Activated CD8-positive, alpha-beta memory T cell treated with anti-CD3 and anti-CD28 coated beads, Interleukin-2, amount 50 U/mL, for 24 hours (primary cell): Measurements from ENCODE around the gene STK39.
"Not testable (repeated sequence)": the region's sequence is repeated elsewhere in the genome, so short reads cannot be mapped to it uniquely, and the experiment has no call there.

ENCODE experiments used
- DNase-seq: peaks from one replicate; pipeline ENCODE4 v3.0.0-alpha.2; 2020; ENCODE audit errors: extremely low read depth

The STK39 gene

DNA sequence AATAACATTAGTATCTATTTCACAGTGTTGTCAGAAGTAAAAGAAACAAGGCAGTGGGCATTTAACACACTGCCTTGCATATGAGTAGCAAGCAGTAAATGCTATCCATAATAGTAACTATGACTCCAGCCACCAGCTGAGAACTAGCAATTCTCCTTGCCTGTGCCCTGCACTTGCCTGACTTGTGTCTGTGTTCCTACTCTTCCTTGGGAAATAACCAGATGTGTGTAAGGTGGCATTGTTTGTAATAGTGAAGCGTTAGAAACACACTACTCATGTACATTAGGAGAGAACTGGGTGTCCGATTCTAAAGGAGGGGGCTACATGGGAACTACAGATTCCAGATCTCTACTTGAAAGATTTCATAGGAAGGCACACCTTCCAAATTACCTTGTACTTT is 197.8 kb downstream of the STK39 start:
- no peak for DNase-seq

DNA sequence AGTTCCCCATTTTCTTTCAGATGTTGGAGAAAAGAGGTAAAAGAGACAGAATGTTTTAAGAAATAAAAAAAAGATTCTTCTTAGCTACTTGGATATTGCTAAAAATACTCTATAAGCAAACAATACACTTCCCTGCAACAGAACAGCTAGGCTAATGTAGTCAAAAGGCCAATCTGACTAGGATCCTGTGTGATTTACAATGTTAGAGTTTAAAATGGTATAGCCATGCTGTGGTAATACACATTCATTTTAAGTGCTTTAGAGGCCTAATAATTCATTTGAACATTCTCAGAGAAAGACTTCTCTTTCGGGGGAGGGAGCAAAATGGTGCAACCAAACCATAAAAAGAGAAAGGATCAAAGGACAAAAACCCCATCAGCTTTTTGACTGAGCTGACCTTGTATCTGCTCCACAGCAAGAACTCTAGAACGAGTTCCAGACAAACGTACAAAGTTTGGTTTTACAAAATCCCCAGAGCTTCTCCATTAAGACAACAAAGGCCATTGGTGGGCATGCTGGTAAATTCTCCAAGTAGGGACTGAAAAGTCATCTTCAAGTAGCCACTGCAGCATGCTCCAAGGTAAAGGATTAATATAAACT is 200.2 kb downstream of the STK39 start:
- DNase-seq: no peak

DNA sequence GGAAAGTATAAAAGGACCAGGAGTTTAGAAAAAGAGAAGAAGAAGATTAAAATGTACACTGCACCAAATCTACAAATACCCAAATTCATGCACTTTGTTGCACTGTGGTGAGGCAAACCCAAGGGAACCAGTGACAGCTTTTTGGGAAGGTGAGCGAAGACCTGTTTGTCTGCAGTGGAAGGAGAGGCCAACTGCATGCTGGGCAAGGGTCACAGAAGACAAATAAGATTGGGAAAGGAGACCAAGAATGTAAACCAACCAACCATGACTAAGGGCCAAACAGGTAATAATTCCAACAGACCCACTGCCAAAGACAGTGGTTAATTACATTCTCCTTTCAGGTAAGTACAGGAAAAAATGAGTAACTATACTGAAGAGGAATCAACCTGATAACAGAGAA is 202.8 kb downstream of the STK39 start:
- DNase-seq: no peak

DNA sequence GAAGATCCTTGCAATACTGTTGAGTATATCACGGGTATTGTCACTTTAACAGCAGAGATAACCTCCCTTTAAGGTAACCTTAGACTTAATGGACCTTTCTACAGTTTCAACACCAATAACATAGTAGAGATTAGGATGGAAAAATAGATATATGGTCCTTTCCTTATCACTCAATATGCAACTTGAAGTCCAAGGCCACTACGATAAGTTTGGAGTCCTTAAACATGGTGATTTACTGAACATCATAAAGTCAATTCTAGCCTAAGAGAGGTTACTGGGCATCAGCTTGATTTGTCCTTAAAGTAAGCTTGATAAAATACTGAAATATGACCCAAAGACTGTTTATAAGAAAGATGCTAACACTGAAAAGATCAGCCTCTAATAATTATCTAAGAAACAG is 203.2 kb downstream of the STK39 start:
- no peak for DNase-seq

DNA sequence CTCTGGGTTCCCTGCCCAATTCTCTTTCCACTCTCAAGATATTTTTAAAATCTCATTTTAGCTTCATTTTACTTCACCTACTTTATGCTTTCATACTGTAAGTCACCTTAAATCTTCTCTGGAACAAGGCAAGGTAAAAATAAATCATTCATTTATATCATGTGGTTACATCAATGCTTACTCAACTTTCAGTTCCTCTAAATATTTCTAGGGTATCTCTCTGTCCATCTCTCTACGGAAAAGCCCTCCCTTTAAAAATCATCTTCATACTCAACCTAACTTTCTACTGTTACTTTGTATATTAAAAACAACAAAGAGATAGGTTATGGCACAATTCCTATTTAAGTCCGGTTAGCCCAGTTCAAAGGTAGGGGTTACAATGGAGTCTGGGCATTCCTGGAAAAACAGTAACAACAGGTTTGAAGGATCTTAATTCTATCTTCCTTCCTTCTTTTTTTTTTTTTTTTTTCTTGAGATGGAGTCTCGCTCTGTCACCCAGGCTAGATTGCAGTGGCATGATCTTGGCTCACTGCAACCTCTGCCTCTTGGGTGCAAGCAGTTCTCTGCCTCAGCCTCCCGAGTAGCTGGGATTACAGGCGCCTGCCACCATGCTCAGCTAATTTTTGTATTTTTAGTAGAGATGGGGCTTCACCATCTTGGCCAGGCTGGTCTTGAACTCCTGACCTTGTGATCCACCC is 205.1 kb downstream of the STK39 start:
- not testable (repeated sequence) for DNase-seq

DNA sequence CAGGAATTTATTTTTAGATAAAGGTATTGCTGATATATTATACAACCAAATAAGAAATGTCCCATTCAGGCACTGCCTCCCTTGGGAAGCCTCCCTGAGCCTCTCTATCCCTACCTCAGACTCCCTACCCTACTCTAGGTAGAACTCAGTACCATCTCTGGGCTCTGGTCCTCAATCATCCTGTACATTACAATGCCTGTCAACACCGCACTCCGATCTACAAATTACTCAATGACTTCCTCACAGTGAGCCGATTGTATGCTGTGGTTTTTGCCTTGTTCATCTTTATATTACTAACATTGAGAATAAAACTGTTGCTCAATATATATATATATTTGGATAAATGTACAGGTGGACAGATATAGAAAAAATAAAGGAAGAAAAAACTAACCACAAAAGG is 207.5 kb downstream of the STK39 start:
- no peak for DNase-seq

DNA sequence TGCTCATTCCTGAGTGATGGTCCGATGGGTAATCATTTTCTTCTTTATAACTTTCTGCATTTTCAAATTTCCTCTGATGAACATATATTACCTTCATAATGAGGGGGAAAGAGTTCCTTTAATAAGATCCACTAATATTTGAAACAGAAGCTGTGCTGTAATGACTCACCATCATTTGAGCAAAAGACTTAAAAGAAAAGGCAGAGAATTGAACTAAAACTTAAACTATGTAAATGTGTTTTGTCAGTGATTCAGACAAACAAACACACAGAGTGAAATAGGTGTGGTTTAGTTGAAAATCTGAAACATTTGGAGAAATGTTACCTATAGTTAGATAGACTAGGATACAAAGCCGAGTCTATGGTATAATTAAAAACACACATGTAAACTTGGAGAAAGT is 209.6 kb downstream of the STK39 start:
- DNase-seq: no peak

DNA sequence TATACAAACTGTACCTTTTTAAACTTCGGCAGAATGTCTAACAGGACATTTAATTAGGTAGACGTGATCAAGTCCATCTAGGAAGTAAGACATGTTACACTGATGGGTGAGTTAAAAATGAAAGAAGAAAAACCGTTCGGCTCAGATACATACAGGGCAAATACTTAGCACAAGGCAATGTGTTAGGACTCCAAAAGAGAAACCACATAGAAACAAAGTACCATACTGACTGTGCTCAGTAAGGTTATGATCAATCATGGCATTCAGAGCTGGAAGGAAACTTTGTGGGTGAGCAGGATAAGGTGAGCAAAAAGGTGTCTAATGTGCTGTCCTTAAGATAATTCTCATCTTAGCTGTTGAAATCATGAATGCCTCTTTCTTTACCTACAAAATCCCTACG is 211.9 kb downstream of the STK39 start:
- no peak for DNase-seq

DNA sequence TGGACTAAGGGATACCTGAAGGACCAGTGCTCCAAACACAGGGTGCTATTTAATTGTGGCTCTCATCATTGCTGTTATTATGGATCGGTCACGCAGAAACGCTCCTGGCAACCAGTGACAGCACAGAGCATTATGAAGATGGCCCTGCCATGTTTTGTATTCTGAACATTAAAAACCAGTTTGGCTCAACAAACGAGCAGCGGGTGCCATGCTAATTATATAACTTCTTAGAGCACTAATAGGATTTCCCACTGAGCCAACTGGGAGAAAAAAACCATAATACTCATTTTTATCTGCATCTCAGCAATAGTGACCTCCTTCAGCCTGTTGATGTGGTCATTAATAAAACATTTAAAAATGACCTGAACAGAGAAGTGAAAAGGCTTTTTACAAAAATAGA is 212.8 kb downstream of the STK39 start:
- DNase-seq: no peak

DNA sequence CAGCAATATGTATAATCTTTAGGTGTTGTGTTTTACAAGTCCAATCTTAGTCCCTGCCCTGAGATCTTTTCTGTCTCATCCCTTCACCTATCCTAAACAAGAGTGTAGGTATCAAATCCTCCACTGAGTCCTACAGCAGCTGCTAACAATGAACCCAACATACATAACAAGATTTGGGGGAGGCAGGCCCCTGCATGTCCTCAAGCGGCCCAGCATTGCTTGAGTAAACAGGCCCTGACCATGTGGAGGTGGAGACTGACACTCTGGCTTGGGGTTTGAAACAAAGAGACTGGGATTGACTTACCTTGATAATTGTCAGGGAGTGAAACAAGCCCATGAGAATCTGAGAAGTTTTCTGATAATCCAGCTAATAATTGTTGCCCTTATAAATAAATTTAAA is 213.4 kb downstream of the STK39 start:
- DNase-seq: no peak

DNA sequence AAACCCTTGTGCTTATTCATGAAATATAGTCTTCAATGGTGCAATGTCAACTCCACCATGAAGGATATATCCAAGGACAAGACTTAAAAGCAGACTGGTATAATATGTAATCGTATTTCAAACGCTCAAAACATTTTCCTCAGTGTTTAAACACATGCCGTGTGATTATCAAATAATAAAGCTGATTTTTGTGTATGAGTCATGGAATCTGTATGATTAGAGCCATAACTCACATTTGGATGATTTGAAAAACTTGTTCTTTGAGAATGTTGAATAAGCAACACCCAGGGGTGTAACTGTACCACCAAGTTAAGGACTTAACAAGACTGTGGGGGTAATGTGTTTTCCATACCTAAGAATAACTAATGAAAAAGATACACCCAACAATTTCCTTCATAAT is 215.3 kb downstream of the STK39 start:
- DNase-seq: no peak

DNA sequence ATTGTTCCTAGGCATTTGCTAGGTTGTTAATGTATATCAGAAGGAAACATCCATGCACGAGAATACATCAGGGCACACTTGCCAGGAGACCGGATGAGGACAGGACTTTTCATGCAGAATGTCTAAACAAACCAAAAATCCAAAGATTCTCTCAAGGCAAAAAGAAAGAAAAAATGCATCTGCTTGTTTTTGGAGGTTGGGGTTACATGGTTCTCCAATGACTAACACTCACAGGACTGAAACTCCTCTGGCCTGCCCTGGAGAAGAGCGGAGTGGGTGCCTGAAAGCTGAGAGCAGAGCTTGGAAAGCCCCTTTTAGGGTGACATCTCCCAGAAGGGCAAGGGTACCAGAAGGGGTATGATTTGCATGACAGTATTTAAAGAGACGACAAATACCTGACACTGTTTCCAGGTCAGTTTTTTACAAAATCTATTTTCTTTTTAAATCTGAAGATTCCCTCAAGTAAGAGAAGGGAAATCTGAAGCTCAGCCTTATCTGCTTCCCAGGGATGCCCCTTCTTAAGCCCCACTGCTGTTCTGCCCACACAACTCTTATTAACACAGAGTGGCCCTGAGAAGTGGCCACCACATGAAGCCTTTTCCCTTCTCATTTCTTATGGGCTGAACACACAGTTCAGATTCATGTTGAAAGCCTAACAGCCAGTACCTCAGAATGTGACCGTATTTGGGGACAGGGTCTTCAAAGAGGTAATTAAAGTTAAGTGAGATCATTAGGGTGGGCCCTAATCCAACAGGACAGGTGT is 216.4 kb downstream of the STK39 start:
- DNase-seq: no peak

DNA sequence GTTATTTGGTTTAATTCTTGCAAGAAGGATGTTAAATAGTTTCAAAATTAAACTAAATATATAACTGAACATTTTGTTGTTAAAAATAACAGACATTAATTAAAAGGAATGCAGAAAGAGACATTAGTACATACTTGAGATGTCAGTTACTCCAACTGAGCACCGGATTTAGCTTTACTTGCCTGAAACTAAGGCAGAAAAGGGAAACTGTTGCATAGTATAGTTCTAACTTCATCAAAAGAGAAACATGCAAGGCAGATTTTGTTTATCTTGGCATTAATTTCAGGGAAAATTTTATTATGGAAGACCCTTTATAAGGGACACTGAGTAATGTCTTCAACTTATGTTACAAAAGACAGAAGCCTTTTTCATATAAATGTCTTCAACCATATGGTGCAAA is 218.3 kb downstream of the STK39 start:
- DNase-seq: no peak

DNA sequence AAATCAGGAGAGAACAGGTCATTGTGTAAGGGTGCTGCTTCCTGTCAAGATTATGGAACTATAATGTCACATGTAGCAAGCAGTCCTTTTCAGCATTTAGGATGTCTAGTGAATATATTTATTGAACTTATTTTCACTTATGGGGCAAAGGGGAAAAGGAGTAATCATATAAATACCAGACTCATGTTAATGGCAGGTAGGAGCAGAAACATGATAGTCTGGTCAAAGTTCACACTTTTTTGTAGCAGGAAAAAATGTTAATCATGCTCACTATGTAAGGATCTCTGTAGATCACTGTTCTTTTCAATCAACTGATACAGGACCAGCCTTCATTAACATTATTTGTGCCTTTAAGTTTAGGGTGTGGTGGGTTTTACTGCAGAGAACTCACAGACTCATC is 219.0 kb downstream of the STK39 start:
- DNase-seq: no peak

DNA sequence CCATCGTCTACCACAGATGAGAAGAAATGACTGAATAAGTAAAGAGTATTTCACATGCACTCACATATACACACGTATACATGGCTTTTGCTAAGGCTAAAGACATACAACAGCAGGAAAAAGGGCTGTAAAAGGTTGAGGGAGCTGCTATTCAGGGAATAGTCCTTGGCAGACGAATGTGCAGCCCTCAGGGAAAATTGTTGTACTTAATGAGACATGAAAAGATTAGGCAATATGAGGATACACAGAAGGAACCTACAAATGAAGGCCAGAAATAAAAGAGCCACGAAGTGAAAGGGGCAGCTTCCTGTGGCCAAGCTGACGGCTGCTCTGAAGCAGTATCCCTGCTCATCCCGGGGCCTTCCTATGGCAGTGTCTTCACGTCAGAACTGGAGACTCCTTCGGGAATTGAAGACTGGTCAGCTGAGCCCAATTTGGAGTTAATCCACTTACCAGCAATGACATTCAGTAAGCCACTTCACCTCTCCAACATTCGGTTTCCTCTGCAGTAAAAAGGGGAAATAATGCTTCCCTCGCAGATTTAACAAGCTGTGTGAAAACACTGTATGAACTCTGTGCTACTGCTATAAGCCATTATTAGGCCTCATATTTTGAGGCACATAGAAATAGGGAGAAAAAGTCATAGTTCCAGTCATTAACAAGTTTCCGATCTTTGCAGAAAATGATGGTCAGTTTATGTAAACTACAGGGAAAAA is 221.8 kb downstream of the STK39 start:
- no peak for DNase-seq

DNA sequence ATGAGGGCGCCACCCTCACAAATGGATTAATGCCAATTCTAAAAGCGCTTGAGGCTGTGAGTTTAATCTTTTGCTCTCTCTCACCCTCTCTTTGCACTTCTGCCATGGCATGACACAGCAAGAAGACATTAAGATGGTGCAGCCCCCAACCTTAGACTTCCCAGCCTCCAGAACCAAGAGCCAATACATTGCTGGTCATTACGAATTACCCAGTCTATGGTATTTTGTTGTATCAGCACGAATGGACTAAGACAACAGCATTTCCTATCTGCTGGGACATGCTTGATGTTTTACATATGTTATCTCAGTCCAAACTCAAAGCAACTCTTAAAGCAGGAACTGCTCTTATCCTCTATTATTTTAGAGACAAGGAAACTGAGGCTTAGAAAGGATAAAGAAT is 222.9 kb downstream of the STK39 start:
- DNase-seq: no peak

DNA sequence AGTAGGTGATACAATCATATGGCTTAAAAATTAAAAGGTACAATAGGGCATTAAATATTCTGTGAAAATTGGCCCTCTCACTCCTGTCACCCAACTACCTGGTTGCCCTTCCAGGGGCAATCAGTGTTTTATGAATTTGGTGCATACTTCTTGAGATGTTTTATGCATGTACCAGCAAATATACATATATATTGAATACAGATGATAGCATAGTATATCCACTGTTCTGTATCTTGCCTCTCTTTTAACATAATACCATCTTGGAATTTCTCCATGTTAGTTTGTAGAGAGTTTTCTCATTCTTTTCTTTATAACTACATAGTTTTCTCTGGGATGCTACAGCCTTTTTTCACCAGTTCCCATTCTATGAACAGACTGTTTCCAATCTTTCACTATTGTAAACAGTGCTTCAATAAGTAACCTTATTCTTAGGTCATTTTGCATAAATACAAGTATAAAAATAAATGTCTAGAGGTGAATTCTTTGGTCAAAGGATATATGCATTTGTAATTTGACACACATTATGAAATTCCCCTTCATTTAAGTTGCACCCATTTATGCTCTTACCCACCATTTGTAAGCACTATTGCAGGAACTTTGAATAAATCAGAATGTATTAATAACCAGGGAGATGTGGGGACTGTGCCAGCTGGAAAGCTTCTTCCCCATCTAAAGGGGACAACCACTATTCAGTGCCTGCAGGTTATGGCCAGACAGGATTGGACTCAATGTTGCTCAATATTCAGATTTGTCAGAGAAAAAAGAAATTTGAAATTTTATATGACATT is 225.4 kb downstream of the STK39 start:
- no peak for DNase-seq

DNA sequence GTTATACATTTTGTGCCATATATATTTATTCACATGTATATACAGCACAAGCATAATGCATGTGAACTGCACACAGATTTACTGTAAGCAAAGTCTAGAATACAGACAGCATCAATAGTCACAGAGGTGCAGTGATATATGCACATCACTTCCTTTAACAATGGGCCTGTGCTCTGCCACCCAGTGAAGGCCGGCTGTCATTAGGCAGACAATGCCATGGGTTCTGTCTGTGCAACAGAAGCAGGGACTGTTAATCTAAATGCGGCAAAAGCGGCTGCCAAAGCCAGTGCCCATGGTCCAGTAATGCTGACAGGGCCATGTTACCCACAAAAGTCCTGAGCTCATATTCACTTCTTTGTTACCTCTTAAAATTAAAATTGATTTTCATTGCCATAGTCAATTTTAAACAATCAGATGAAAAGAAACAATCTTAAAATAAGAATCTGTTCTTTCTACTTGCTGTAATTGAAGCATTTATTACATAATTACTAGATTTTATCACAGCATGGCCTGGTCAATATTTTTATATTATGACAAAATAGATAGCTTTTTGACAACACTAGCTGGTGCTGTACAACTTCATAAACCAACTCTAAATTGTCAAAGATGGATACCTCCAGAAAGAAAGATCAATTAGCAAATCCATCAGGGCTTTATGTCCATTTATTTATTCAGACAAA is 232.0 kb downstream of the STK39 start:
- no peak for DNase-seq

DNA sequence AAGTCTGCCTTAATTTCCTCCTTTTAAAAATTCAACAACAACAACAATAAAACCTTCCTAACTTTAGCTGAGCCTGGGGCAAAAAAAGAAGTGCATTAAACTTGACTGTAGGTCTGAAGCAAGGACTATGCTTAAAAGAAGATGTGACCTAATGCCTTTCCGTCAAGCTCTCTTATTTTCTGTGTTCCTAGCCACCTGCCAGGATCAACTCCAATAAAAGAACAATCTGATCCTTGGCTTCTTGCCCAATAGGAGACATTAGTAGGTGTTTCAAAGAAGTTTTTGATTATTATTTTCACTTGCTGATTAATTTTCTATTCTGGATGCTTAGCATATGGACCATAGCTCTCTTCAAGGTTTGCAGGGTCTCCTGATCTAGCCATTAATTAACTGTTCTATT is 237.5 kb downstream of the STK39 start:
- no peak for DNase-seq

DNA sequence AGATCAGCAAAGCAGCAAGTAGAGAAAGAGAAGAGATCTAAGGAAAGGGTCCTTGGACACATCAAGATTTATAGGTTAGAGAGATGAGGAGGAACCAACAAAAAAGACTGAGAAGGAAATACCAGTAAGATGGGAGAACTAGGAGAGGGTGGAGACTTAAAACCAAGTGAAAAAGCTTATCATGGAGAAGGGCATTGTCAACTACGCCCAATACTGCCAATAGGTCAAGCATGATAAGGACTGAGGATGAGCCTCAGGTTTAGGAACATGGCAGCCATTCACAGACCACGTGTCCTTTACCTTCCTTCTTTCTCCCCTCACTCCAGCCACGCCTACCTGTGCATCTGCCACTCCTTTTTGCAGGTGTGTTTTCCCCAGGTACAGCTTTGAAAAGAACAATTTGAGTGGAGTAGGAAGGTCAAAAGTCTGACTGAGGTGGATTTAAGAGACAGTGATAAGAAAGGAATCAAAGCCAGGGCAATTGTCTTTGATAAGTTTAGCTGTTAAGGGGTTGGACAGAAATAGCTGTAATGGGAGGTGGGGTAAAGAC is 238.7 kb downstream of the STK39 start:
- no peak for DNase-seq

DNA sequence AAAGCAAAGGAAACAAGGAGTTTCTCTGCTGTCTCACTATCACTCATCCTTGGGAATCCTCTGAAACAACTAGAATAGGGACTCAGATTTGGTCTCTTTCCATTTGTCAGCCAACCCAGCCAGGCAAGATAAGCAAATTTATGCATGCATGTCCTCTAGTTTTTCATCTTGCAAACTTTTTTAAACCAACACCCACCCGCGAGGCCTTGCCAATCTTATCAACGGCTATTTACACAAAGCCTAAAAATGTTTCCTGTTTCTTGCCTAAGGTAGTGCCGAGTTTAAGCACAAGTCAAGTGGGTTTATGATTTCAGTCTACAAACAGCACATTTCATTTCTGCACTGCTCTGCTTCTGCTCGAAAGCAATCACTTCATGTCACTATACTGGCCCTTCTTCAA is 240.9 kb downstream of the STK39 start:
- DNase-seq: no peak
